ENCODE results near the gene RASAL1.

RASAL1 gene

DNA sequence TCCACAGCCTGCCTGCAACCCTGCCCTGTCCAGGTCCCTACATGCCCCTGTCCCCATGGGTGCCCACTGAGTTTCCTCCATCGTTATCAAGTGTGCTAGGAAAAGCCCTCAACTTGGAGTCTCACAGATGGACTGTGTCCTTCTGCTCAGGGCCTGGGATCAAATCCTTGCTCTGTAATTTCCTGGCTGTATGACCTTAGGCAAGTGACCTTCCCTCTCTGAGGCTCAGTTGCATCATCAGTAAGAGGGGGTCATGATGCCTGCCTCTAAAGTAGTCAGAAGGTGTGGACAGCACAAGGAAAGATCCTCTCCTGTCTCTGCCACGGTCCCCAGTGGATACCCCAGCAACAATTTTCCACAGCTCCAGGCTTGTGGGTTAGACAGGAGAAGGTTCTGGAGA lies 22.2 kb downstream of the RASAL1 start:
- no peak for DNase-seq (ENCODE audit: low spot score)

GRCh38 chr12:113112043-113112899 lies 23.3 kb downstream of the RASAL1 start:
- no peak for DNase-seq (ENCODE audit: low spot score)
- TF ChIP-seq, protein P1, sequence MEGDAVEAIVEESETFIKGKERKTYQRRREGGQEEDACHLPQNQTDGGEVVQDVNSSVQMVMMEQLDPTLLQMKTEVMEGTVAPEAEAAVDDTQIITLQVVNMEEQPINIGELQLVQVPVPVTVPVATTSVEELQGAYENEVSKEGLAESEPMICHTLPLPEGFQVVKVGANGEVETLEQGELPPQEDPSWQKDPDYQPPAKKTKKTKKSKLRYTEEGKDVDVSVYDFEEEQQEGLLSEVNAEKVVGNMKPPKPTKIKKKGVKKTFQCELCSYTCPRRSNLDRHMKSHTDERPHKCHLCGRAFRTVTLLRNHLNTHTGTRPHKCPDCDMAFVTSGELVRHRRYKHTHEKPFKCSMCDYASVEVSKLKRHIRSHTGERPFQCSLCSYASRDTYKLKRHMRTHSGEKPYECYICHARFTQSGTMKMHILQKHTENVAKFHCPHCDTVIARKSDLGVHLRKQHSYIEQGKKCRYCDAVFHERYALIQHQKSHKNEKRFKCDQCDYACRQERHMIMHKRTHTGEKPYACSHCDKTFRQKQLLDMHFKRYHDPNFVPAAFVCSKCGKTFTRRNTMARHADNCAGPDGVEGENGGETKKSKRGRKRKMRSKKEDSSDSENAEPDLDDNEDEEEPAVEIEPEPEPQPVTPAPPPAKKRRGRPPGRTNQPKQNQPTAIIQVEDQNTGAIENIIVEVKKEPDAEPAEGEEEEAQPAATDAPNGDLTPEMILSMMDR (IDR thresholded peaks at IDR 0.05; ENCODE audit: extremely low read depth, missing control alignments), result no peak

More for the DNA sequence above, 22.2 kb downstream of the RASAL1 start:
- TF ChIP-seq, protein P1 (IDR thresholded peaks at IDR 0.05; ENCODE audit: extremely low read depth, missing control alignments), result no peak

DNA sequence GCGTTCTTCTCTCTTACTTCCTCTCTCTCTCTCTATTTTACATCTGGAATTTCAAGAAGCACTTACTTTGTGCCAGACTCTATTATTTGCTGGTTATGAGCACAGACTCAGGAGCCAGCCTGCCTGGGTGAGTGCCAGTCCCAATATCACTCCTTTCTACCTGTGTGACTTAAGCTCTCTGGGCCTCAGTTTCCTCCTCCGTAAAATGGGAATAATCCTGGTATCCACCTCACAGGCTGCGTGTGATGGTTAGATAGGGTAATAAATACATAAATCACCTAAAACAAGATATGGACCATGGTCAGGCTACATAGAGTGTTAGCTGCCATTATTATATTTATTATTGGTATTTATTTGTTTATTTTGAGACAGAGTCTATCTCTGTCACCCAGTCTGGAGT lies 24.3 kb downstream of the RASAL1 start:
- TF ChIP-seq, protein P1 (IDR thresholded peaks at IDR 0.05; ENCODE audit: extremely low read depth, missing control alignments), result no peak
- no peak for DNase-seq (ENCODE audit: low spot score)

GRCh38 chr12:113109872-113110599 lies 25.5 kb downstream of the RASAL1 start:
- no peak for DNase-seq (ENCODE audit: low spot score)
- TF ChIP-seq, protein P1 (IDR thresholded peaks at IDR 0.05; ENCODE audit: extremely low read depth, missing control alignments), result no peak

DNA sequence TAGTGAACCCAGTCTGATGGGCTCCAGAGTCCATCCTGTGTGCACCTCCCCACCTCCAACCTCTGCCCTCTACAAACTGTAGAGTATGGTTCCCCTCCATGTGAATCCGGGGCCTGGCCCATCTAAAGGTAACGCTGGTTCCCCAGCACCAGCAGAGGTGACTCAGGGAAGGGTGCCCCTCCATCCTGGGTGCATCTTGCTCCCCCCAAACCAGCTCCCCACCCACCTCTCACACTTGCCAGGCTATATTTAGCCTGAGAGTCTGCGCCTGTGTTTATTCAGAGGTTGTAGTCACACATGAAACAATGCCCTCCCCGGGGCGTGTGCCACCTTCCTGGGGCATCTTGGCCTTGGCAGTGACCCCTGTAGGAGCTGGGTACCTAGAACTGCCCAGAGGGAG lies 26.2 kb downstream of the RASAL1 start:
- TF ChIP-seq, protein P1 (IDR thresholded peaks at IDR 0.05; ENCODE audit: extremely low read depth, missing control alignments), result no peak
- DNase-seq (ENCODE audit: low spot score), result no peak

DNA sequence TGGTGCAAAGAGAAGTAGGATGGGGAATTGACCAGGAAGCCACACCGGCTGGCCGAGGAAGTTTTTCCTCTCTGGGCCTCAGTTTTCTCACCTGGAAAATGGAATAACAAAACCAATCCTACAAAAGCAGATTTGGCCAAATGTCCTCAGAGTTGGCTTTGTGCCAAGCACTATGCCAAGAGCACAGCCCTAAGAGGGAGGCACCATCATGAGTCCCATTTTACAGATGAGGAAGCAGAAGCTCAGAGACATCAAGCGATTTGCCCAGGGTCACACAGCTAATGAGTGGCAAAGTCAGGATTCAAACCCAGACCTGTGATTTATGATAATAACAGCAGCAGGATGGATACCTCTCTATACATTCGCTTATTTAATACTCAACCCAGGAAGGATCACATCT lies 27.3 kb downstream of the RASAL1 start:
- TF ChIP-seq, protein P1 (IDR thresholded peaks at IDR 0.05; ENCODE audit: extremely low read depth, missing control alignments), result no peak

DNA sequence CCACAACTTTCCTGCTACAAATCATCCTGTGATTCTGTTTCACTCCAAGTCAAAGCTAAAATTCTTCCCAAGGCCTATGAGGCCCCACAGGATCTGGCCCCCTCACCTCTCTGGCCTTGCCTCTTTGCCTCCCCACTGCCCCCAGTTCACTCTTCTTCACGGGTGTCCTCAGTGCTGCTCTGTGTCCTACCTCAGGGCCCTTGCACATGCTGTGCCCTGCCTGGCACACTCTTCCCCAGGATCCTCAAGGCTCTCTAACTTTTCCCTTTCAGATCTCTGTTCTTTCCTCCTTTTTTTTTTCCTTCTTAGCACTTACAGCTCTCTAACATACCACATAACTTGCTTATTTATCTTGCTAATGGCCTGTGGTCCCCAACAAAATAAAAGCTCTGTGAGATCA lies 29.2 kb downstream of the RASAL1 start:
- TF ChIP-seq, protein P1 (IDR thresholded peaks at IDR 0.05; ENCODE audit: extremely low read depth, missing control alignments), result no peak
- DNase-seq (ENCODE audit: low spot score), result no peak

More for the DNA sequence above, 27.3 kb downstream of the RASAL1 start:
- no peak for DNase-seq (ENCODE audit: low spot score)
